HepG2 (cell line): Measurements from ENCODE around the gene SH2B2. TPM values are rescaled to one million over a fixed set of nuclear protein-coding genes. Genes with fewer than 3 reads are reported as not detected.

Experiments used
- ARNTL ChIP-seq: sonication (generic); formaldehyde crosslinking; IDR thresholded peaks from 2 replicates; pipeline ENCODE4 v1.4.0; 2020; ENCODE audit warnings: mild to moderate bottlenecking, missing genetic modification reagents
- ATF7 ChIP-seq, 2 experiments: fragments of 450-650 bp in 1 of 2; sonication (generic) in 1 of 2; formaldehyde crosslinking in 1 of 2; IDR thresholded peaks; 2 replicates each; pipeline versions ENCODE4 v1.4.0 to v1.6.1; 2016 to 2020; ENCODE audit warnings: antibody characterized with exemption in 1 of 2, mild to moderate bottlenecking in 1 of 2, missing genetic modification reagents in 1 of 2
- FOXC1 ChIP-seq: sonication (generic); formaldehyde crosslinking; IDR thresholded peaks from 2 replicates; pipeline ENCODE4 v1.8.0; 2022; ENCODE audit warnings: mild to moderate bottlenecking, missing genetic modification reagents, borderline replicate concordance
- GATAD2A ChIP-seq: IDR thresholded peaks from 2 replicates; pipeline ENCODE4 v1.6.1; 2016
- HOXD1 ChIP-seq: sonication (generic); formaldehyde crosslinking; IDR thresholded peaks from 2 replicates; pipeline ENCODE4 v1.5.0; 2020; ENCODE audit warnings: missing genetic modification reagents
- ISL2 ChIP-seq: sonication (generic); formaldehyde crosslinking; IDR thresholded peaks from 2 replicates; pipeline ENCODE4 v1.5.0; 2020; ENCODE audit warnings: missing genetic modification reagents
- POLR2AphosphoS5 ChIP-seq: IDR thresholded peaks from 2 replicates; pipeline ENCODE4 v1.6.1; 2012; ENCODE audit warnings: low read depth, low read length
- SMAD1 ChIP-seq: sonication (generic); formaldehyde crosslinking; IDR thresholded peaks from 2 replicates; pipeline ENCODE4 v1.4.0; 2020; ENCODE audit warnings: missing genetic modification reagents, low read depth, mild to moderate bottlenecking, borderline replicate concordance
- SNAI1 ChIP-seq: sonication (generic); formaldehyde crosslinking; IDR thresholded peaks from 2 replicates; pipeline ENCODE4 v1.5.0; 2020; ENCODE audit warnings: mild to moderate bottlenecking, missing genetic modification reagents, borderline replicate concordance
- ZBTB7B ChIP-seq: sonication (generic); formaldehyde crosslinking; IDR thresholded peaks from 2 replicates; pipeline ENCODE4 v1.4.0; 2020; ENCODE audit warnings: missing genetic modification reagents
- ZFYVE20 ChIP-seq: sonication (generic); formaldehyde crosslinking; IDR thresholded peaks from 2 replicates; pipeline ENCODE4 v1.8.0; 2023; ENCODE audit warnings: low read depth, mild to moderate bottlenecking, moderate library complexity, missing genetic modification reagents, borderline replicate concordance
- ZNF564 ChIP-seq: sonication (generic); formaldehyde crosslinking; IDR thresholded peaks from 2 replicates; pipeline ENCODE4 v1.8.1; 2023; ENCODE audit warnings: mild to moderate bottlenecking, missing genetic modification reagents
- ZNF788 ChIP-seq: sonication (generic); formaldehyde crosslinking; IDR thresholded peaks from 2 replicates; pipeline ENCODE4 v1.5.0; 2020; ENCODE audit warnings: mild to moderate bottlenecking, missing genetic modification reagents, borderline replicate concordance
- ZSCAN20 ChIP-seq: sonication (generic); formaldehyde crosslinking; IDR thresholded peaks from 2 replicates; pipeline ENCODE4 v1.4.0; 2020; ENCODE audit warnings: missing genetic modification reagents, mild to moderate bottlenecking, borderline replicate concordance
- polyA plus RNA-seq, 8 experiments: library from polyadenylated mRNA; depleted of rRNA in 3 of 8; stranded (reverse) in 7 of 8; unstranded in 1 of 8; fragments of >200 nt; fragmentation: Illumina TruSeq in 4 of 8; extraction: Trizol in 4 of 8; gene quantifications; 2 replicates each; pipeline versions ENCODE4 v1.2.1 to v1.2.3, GENCODE V29; 2011 to 2016; ENCODE audit warnings: low read depth in 4 of 8, missing spikeins in 1 of 8, mixed read lengths in 1 of 8; ENCODE audit not compliant: insufficient read depth in 1 of 8
- total RNA-seq, 5 experiments: library from RNA; depleted of rRNA; stranded (reverse); fragments of >200 nt; fragmentation: Illumina TruSeq; extraction: Trizol; gene quantifications; 2 replicates each; pipeline ENCODE4 v1.2.3, GENCODE V29; 2016; ENCODE audit warnings: low read depth in 1 of 5
- TF ChIP-seq, protein P1 (sequence below): IDR thresholded peaks from 2 replicates; pipeline ENCODE4 v1.6.1; 2016; ENCODE audit warnings: missing compliant biosample characterization, missing genetic modification reagents, borderline replicate concordance
- TF ChIP-seq, protein P2 (sequence below): sonication (generic); formaldehyde crosslinking; IDR thresholded peaks from 2 replicates; pipeline ENCODE4 v1.4.0; 2020; ENCODE audit warnings: mild to moderate bottlenecking, missing genetic modification reagents
- TF ChIP-seq, protein P3 (sequence below): sonication (generic); formaldehyde crosslinking; IDR thresholded peaks from 2 replicates; pipeline ENCODE4 v1.9.0; 2021; ENCODE audit warnings: missing genetic modification reagents, borderline replicate concordance

SH2B2 gene
- total and polyA plus RNA-seq, 2 of the 13 experiments (the other 11 are each of a cell fraction or from before 2014, with no cell fraction given) = 0.46 to 1.3 TPM

DNA sequence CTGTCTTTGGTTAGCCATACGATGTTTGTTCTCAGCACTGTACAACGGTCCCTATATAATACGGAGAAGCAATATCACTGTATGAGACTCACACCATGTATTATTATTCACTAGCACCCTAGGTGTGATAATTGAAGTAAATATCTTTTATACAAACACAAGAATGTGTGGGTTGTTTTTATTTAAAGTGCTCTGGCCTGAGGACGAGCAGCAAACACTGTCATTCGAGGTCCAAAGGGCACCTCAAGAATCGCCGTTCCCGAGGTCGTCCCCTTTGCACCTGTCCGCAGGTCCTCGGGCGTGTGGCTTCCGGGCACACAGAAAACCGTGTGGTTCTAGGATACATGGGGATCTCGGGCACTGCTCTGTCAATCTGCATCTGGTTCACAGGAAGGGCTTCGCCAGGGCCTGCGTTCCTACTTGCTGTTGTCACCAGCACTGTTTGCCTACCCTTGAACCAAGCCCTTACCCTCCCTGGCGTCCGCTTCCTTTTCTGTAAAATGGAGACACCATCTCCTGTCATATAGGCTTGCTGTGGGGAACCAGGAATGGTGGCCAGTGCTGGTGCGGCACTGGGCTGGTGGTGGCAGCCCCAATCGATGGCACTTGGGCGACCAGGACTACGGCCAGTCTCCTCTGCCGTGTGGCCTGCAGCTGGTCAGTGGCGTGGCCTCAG, 28.5 kb upstream of the SH2B2 start (continued):
- TF ChIP-seq ZNF788 (CRISPR knock-in tag) = peak; percentile 95; the same call in 1 of the 2 replicates
- TF ChIP-seq ZSCAN20 = peak; percentile 95
- TF ChIP-seq POLR2AphosphoS5 = peak; percentile 23; the same call in 1 of the 2 replicates
- TF ChIP-seq ISL2 (CRISPR knock-in tag) = peak; percentile 74; the same call in 1 of the 2 replicates
- 0 out of 2 replicates have a peak, but pooled peaks have one; percentile 55 for TF ChIP-seq SNAI1 (CRISPR knock-in tag)
- TF ChIP-seq ZNF564 (CRISPR knock-in tag) = peak; percentile 88; the same call in 1 of the 2 replicates
- TF ChIP-seq, protein P1, sequence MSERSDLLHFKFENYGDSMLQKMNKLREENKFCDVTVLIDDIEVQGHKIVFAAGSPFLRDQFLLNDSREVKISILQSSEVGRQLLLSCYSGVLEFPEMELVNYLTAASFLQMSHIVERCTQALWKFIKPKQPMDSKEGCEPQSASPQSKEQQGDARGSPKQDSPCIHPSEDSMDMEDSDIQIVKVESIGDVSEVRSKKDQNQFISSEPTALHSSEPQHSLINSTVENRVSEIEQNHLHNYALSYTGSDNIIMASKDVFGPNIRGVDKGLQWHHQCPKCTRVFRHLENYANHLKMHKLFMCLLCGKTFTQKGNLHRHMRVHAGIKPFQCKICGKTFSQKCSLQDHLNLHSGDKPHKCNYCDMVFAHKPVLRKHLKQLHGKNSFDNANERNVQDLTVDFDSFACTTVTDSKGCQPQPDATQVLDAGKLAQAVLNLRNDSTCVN (CRISPR knock-in tag) = peak; percentile 91; the same call in 1 of the 2 replicates
- peak; percentile 94 for TF ChIP-seq GATAD2A
- no peak for TF ChIP-seq ZFYVE20
- TF ChIP-seq, protein P2, sequence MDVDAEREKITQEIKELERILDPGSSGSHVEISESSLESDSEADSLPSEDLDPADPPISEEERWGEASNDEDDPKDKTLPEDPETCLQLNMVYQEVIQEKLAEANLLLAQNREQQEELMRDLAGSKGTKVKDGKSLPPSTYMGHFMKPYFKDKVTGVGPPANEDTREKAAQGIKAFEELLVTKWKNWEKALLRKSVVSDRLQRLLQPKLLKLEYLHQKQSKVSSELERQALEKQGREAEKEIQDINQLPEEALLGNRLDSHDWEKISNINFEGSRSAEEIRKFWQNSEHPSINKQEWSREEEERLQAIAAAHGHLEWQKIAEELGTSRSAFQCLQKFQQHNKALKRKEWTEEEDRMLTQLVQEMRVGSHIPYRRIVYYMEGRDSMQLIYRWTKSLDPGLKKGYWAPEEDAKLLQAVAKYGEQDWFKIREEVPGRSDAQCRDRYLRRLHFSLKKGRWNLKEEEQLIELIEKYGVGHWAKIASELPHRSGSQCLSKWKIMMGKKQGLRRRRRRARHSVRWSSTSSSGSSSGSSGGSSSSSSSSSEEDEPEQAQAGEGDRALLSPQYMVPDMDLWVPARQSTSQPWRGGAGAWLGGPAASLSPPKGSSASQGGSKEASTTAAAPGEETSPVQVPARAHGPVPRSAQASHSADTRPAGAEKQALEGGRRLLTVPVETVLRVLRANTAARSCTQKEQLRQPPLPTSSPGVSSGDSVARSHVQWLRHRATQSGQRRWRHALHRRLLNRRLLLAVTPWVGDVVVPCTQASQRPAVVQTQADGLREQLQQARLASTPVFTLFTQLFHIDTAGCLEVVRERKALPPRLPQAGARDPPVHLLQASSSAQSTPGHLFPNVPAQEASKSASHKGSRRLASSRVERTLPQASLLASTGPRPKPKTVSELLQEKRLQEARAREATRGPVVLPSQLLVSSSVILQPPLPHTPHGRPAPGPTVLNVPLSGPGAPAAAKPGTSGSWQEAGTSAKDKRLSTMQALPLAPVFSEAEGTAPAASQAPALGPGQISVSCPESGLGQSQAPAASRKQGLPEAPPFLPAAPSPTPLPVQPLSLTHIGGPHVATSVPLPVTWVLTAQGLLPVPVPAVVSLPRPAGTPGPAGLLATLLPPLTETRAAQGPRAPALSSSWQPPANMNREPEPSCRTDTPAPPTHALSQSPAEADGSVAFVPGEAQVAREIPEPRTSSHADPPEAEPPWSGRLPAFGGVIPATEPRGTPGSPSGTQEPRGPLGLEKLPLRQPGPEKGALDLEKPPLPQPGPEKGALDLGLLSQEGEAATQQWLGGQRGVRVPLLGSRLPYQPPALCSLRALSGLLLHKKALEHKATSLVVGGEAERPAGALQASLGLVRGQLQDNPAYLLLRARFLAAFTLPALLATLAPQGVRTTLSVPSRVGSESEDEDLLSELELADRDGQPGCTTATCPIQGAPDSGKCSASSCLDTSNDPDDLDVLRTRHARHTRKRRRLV (CRISPR knock-in tag) = peak; percentile 88
- TF ChIP-seq ARNTL (CRISPR knock-in tag) = peak; percentile 71; the same call in 1 of the 2 replicates
- TF ChIP-seq HOXD1 = peak; percentile 85; the same call in 1 of the 2 replicates
- TF ChIP-seq SMAD1 (CRISPR knock-in tag) = no peak
- TF ChIP-seq, protein P3, sequence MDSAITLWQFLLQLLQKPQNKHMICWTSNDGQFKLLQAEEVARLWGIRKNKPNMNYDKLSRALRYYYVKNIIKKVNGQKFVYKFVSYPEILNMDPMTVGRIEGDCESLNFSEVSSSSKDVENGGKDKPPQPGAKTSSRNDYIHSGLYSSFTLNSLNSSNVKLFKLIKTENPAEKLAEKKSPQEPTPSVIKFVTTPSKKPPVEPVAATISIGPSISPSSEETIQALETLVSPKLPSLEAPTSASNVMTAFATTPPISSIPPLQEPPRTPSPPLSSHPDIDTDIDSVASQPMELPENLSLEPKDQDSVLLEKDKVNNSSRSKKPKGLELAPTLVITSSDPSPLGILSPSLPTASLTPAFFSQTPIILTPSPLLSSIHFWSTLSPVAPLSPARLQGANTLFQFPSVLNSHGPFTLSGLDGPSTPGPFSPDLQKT (CRISPR knock-in tag) = no peak
- peak; percentile 79; the same call in 1 of the 2 replicates for TF ChIP-seq FOXC1
- TF ChIP-seq ZBTB7B = peak; percentile 53
- TF ChIP-seq ATF7 (IDR thresholded peaks at IDR 0.05) = no peak
- TF ChIP-seq ATF7 (CRISPR knock-in tag; IDR thresholded peaks at IDR 0.05) = peak; percentile 81; the same call in 1 of the 2 replicates
